Progenitor cell of endocrine pancreas (in vitro differentiated cells): ENCODE data around the gene SPTLC3. TPM values are rescaled to one million over a fixed set of nuclear protein-coding genes. Genes with fewer than 3 reads are reported as not detected.

Experiments used
- DNase-seq: peaks from one replicate; pipeline ENCODE4 v3.0.0; 2021; ENCODE audit warnings: low spot score; ENCODE audit not compliant: unreplicated experiment
- H3K27ac Mint-ChIP-seq: 2 replicates; pipeline ENCODE4 v1.8.0; 2021; ENCODE audit warnings: mild to moderate bottlenecking, moderate library complexity, mixed read lengths
- H3K27me3 Mint-ChIP-seq: 2 replicates; pipeline ENCODE4 v1.8.0; 2021; ENCODE audit warnings: mixed read lengths
- H3K36me3 Mint-ChIP-seq: 2 replicates; pipeline ENCODE4 v1.8.0; 2022; ENCODE audit warnings: mixed read lengths; ENCODE audit not compliant: insufficient read depth
- H3K4me1 Mint-ChIP-seq: 2 replicates; pipeline ENCODE4 v1.8.0; 2021; ENCODE audit warnings: low read depth, mixed read lengths
- H3K4me3 Mint-ChIP-seq: 2 replicates; pipeline ENCODE4 v1.8.0; 2021; ENCODE audit warnings: low read depth, mild to moderate bottlenecking, moderate library complexity, mixed read lengths
- H3K9me3 Mint-ChIP-seq: 2 replicates; pipeline ENCODE4 v1.8.0; 2021; ENCODE audit warnings: low read depth, mixed read lengths
- CTCF ChIP-seq: fragments of 200-600 bp; sonication (generic); IDR thresholded peaks from one replicate; pipeline ENCODE4 v1.5.0; 2021; ENCODE audit warnings: antibody characterized with exemption, mild to moderate bottlenecking; ENCODE audit not compliant: unreplicated experiment
- total RNA-seq: library from RNA; stranded (reverse); gene quantifications from 2 replicates; pipeline ENCODE4 v1.2.1, GENCODE V29; 2021

SPTLC3 gene
- total RNA-seq, 1 donor from 2014 or later = 52.2 TPM

GRCh38 chr20:13139459-13140150 lies 130.8 kb downstream of the SPTLC3 start:
- no peaks in the 10 kb centered on the region for H3K9me3 Mint-ChIP-seq
- TF ChIP-seq CTCF = no peak
- DNase-seq = no peak
- peaks cover 18% of the 10 kb centered on the region for H3K36me3 Mint-ChIP-seq
- H3K4me3 Mint-ChIP-seq = no peak overlapping the region
- no peak overlapping the region for H3K27ac Mint-ChIP-seq
- peaks cover 5% of the 10 kb centered on the region for H3K4me1 Mint-ChIP-seq
- H3K27me3 Mint-ChIP-seq = no peaks in the 10 kb centered on the region

- no peak for DNase-seq
- Mint-ChIP-seq H3K4me3 (no peak overlapping the region), H3K36me3 (peaks cover 21% of the 10 kb centered on the region), H3K4me1 (peaks cover 5% of the 10 kb centered on the region), H3K27me3 (no peaks in the 10 kb centered on the region), H3K27ac (no peak overlapping the region), H3K9me3 (no peaks in the 10 kb centered on the region)
- no peak for TF ChIP-seq CTCF
Observed at GRCh38 chr20:13140201-13140600, 131.4 kb downstream of the SPTLC3 start.

GRCh38 chr20:13140775-13141174 lies 132.0 kb downstream of the SPTLC3 start:
- no peaks in the 10 kb centered on the region for H3K9me3 Mint-ChIP-seq
- H3K36me3 Mint-ChIP-seq = peaks cover 22% of the 10 kb centered on the region
- no peak for DNase-seq
- no peak overlapping the region for H3K4me3 Mint-ChIP-seq
- H3K4me1 Mint-ChIP-seq = peaks cover 5% of the 10 kb centered on the region
- peak overlapping the region; percentile 10 for H3K27ac Mint-ChIP-seq
- H3K27me3 Mint-ChIP-seq = no peaks in the 10 kb centered on the region
- no peak for TF ChIP-seq CTCF

- Mint-ChIP-seq H3K9me3 (no peaks in the 10 kb centered on the region), H3K36me3 (peaks cover 22% of the 10 kb centered on the region), H3K4me1 (peaks cover 5% of the 10 kb centered on the region), H3K27ac (no peak overlapping the region), H3K4me3 (no peak overlapping the region), H3K27me3 (no peaks in the 10 kb centered on the region)
- no peak for DNase-seq
- TF ChIP-seq CTCF = no peak
Observed at GRCh38 chr20:13141546-13141945, 132.8 kb downstream of the SPTLC3 start.

GRCh38 chr20:13142143-13142542 lies 133.4 kb downstream of the SPTLC3 start:
- Mint-ChIP-seq H3K27ac (no peak overlapping the region), H3K4me1 (peaks cover 5% of the 10 kb centered on the region), H3K4me3 (no peak overlapping the region), H3K36me3 (peaks cover 23% of the 10 kb centered on the region), H3K9me3 (no peaks in the 10 kb centered on the region), H3K27me3 (no peaks in the 10 kb centered on the region)
- no peak for TF ChIP-seq CTCF
- DNase-seq = no peak
